Endothelial cell of umbilical vein (primary cell): ENCODE measurements around the gene KIF27. TPM values are rescaled to one million over a fixed set of nuclear protein-coding genes. Genes with fewer than 3 reads are reported as not detected.

Experiments
- Bru-seq: library from RNA; stranded (reverse); fragments of 400-500 nt; gene quantifications from one replicate; lab custom pipeline; 2021; lab: Mats Ljungman, UMichigan
- BruChase-seq, 2 experiments: library from RNA; stranded (reverse); fragments of 400-500 nt; gene quantifications; one replicate each; lab custom pipeline; 2021; lab: Mats Ljungman, UMichigan
- BruUV-seq: library from RNA; stranded (reverse); fragments of 400-500 nt; replicated peaks from 2 replicates; lab custom pipeline; 2021; lab: Mats Ljungman, UMichigan
- CTCF ChIA-PET: fragments of 300-600, 350-600 bp; sonication (Branson Sonifier 250); formaldehyde crosslinking; loops from one replicate; lab custom pipeline; 2021; ENCODE audit warnings: antibody characterized with exemption, inconsistent platforms; lab: Charles Lee
- POLR2A ChIA-PET: fragments of 300-600, 350-600 bp; sonication (Branson Sonifier 250); formaldehyde crosslinking; loops from one replicate; lab custom pipeline; 2021; ENCODE audit warnings: antibody characterized with exemption, inconsistent platforms; lab: Charles Lee
- DNase-seq: peaks from one replicate; pipeline ENCODE4 v3.0.0-alpha.2; 2011; ENCODE audit warnings: low read depth, low spot score
- FAIRE-seq: peaks from 2 replicates; lab custom pipeline; 2011; peaks lifted over from hg19 to GRCh38; lab: Jason Lieb, UNC
- H2AFZ ChIP-seq: 2 replicates; pipeline ENCODE4 v1.6.0; 2012; ENCODE audit warnings: low read depth, low read length, control low read depth, inconsistent platforms
- H3K27ac ChIP-seq: 2 replicates; pipeline ENCODE4 v1.5.1; 2011; ENCODE audit warnings: low read depth, mild to moderate bottlenecking, control low read depth, low read length, moderate library complexity; ENCODE audit not compliant: insufficient read depth
- H3K27me3 ChIP-seq, 2 experiments: 2 replicates each; pipeline versions ENCODE4 v1.6.0 to v1.6.1; 2011; ENCODE audit warnings: low read length in 2 of 2, mixed read lengths in 1 of 2; ENCODE audit not compliant: control insufficient read depth in 2 of 2, insufficient read depth in 2 of 2
- H3K36me3 ChIP-seq, 2 experiments: 2 replicates in 1 of 2; 3 replicates in 1 of 2; pipeline ENCODE4 v1.5.1; 2011; ENCODE audit warnings: low read length in 2 of 2, mild to moderate bottlenecking in 1 of 2, moderate library complexity in 1 of 2; ENCODE audit not compliant: control insufficient read depth in 2 of 2, insufficient read depth in 2 of 2; ENCODE audit errors: extremely low read depth in 1 of 2
- H3K4me1 ChIP-seq: 3 replicates; pipeline ENCODE4 v1.5.1; 2011; ENCODE audit warnings: mild to moderate bottlenecking, low read length; ENCODE audit not compliant: control insufficient read depth, insufficient read depth; ENCODE audit errors: extremely low read depth
- H3K4me2 ChIP-seq: 2 replicates; pipeline ENCODE4 v1.6.1; 2011; ENCODE audit warnings: low read length, control low read depth, mixed read lengths; ENCODE audit not compliant: insufficient read depth
- H3K4me3 ChIP-seq, 3 experiments: fragments of 200-600 bp in 1 of 3; sonication (generic), shearing (Covaris generic) in 1 of 3; replicated peaks in 1 of 3; 2 replicates each; pipeline ENCODE4 v1.5.1; 2011 to 2016; ENCODE audit warnings: control low read depth in 3 of 3, low read length in 3 of 3, mild to moderate bottlenecking in 2 of 3, inconsistent platforms in 1 of 3, low read depth in 1 of 3, moderate library complexity in 1 of 3; ENCODE audit not compliant: insufficient read depth in 1 of 3
- H3K79me2 ChIP-seq: 2 replicates; pipeline ENCODE4 v1.6.0; 2012; ENCODE audit warnings: low read length, inconsistent platforms; ENCODE audit not compliant: control insufficient read depth, insufficient read depth
- H3K9ac ChIP-seq: replicated peaks from 2 replicates; pipeline ENCODE3; 2011; ENCODE audit warnings: low read length, control low read depth; ENCODE audit not compliant: insufficient read depth; ENCODE audit errors: extremely low read depth
- H3K9me1 ChIP-seq: replicated peaks from 3 replicates; pipeline ENCODE4 v1.6.0; 2011; ENCODE audit warnings: mild to moderate bottlenecking, low read length; ENCODE audit not compliant: control insufficient read depth, insufficient read depth; ENCODE audit errors: extremely low read depth
- H3K9me3 ChIP-seq: replicated peaks from 2 replicates; pipeline ENCODE4 v1.5.1; 2012; ENCODE audit warnings: low read length, inconsistent platforms; ENCODE audit not compliant: control insufficient read depth, insufficient read depth
- H4K20me1 ChIP-seq: replicated peaks from 2 replicates; pipeline ENCODE3; 2011; ENCODE audit warnings: mild to moderate bottlenecking, low read length; ENCODE audit not compliant: control insufficient read depth, insufficient read depth; ENCODE audit errors: extremely low read depth
- CTCF ChIP-seq, 2 donors: IDR thresholded peaks; 1 replicate in 1 of 2; 2 replicates in 1 of 2; pipeline ENCODE4 v1.5.1; 2011; ENCODE audit warnings: low read length in 2 of 2, mild to moderate bottlenecking in 2 of 2, moderate library complexity in 2 of 2, control low read depth in 1 of 2, inconsistent platforms in 1 of 2, low read depth in 1 of 2; ENCODE audit not compliant: insufficient read depth in 1 of 2; ENCODE audit errors: extremely low read depth in 1 of 2
- FOS ChIP-seq: IDR thresholded peaks from 2 replicates; pipeline ENCODE4 v1.6.1; 2011; ENCODE audit warnings: mild to moderate bottlenecking, low read length, moderate library complexity, borderline replicate concordance; ENCODE audit not compliant: insufficient read depth
- MAX ChIP-seq: IDR thresholded peaks from 2 replicates; pipeline ENCODE4 v1.6.1; 2011; ENCODE audit not compliant: insufficient read depth, insufficient read length
- MYC ChIP-seq: IDR thresholded peaks from one replicate; pipeline ENCODE4 v1.6.1; 2011; ENCODE audit warnings: mild to moderate bottlenecking, low read depth, low read length
- POLR2A ChIP-seq: IDR thresholded peaks from 2 replicates; pipeline ENCODE4 v1.6.1; 2012; ENCODE audit warnings: low read depth, mild to moderate bottlenecking, control low read depth, low read length
- POLR2AphosphoS5 ChIP-seq: IDR thresholded peaks from 2 replicates; pipeline ENCODE4 v1.6.1; 2012; ENCODE audit warnings: low read depth, mild to moderate bottlenecking, control low read depth, low read length, moderate library complexity; ENCODE audit not compliant: insufficient read depth
- dilution Hi-C: fragments of 300-500 bp; cut with MboI; formaldehyde crosslinking; loops from one replicate; pipeline ENCODE4 v1.15.0; 2019; ENCODE audit warnings: low sequenced_read_pairs; ENCODE audit not compliant: extremely low pct_ligation_motif_present
- intact Hi-C: fragments of 100-400 bp; cut with micrococcal nuclease; formaldehyde crosslinking; loops from one replicate; pipeline ENCODE4 v1.10.0; 2022
- long read RNA-seq: library from polyadenylated mRNA; stranded (forward); transcript quantifications from one replicate; pipeline ENCODE4 v2.0.0, GENCODE V29; 2021
- polyA minus RNA-seq, 3 experiments: library from RNA; depleted of rRNA, polyadenylated mRNA; stranded (reverse); fragments of >200 nt; gene quantifications; 1 replicate in 1 of 3; 2 replicates in 2 of 3; pipeline ENCODE4 v1.2.3, GENCODE V29; 2011
- polyA plus RNA-seq, 4 experiments: library from polyadenylated mRNA; depleted of rRNA in 3 of 4; stranded (reverse) in 3 of 4; unstranded in 1 of 4; fragments of >200 nt; gene quantifications; 2 replicates each; pipeline versions ENCODE4 v1.2.1 to v1.2.3, GENCODE V29; 2011 to 2012; ENCODE audit warnings: missing spikeins in 1 of 4
- total RNA-seq: library from RNA; stranded (reverse); gene quantifications from 2 replicates; pipeline ENCODE4 v1.2.3, GENCODE V29; 2021

KIF27 gene
- total RNA-seq (3.2 and 3.5 TPM in 2 replicates), polyA plus RNA-seq (0.16 and 0.28 TPM in 2 replicates), polyA minus RNA-seq (1.2 and 1.9 TPM in 2 replicates), Bru-seq, nascent RNA (percentile 49 among the genes with signal in this experiment), BruChase-seq, experiment 1, labeled RNA remaining after a 6-hour chase (percentile 47 among the genes with signal in this experiment), BruChase-seq, experiment 2, labeled RNA remaining after a 2-hour chase (percentile 52 among the genes with signal in this experiment)
- 0.48 and 0.52 TPM in 2 replicates for polyA plus RNA-seq (2011; cell fraction: cytosol; rRNA removed)
- polyA plus RNA-seq (2011; cell fraction: nucleus; rRNA removed) = 2.4 and 4.1 TPM in 2 replicates
- 1.7 and 1.8 TPM in 2 replicates for polyA plus RNA-seq (2012)
- polyA minus RNA-seq (2011; cell fraction: cytosol; rRNA and poly(A)+ RNA removed) = 1.0 TPM
- polyA minus RNA-seq (2011; cell fraction: nucleus; rRNA and poly(A)+ RNA removed) = 3.8 TPM in 2 replicates
- long read RNA-seq, partial matches to known transcripts = 0 of 7 reads
- long read RNA-seq, other reads (novel, unspliced or antisense) = 7 of 7 reads

GRCh38 chr9:83920927-83921707 lies at the start of gene KIF27:
TSS of gene KIF27 (minus strand) at chr9:83921432. CDS start at chr9:83915591, 5,841 bp downstream.
- H4K20me1 ChIP-seq = no peaks in the 10 kb centered on the region
- peak; percentile 98 for DNase-seq
- peak within 1 kb of the TSS; percentile 69 for H3K27ac ChIP-seq
- peak within 1 kb of the TSS; percentile 41 to 78 (median 69) for H3K4me3 ChIP-seq
- TF ChIP-seq MAX = peak; percentile 17
- TF ChIP-seq CTCF (IDR thresholded peaks at IDR 0.05; ENCODE audit: extremely low read depth in 1 of 2, insufficient read depth in 1 of 2, low read depth in 1 of 2, low read length in 2 of 2) = peak; percentile 8 to 36
- peak; percentile 79 for TF ChIP-seq POLR2AphosphoS5
- no peak for TF ChIP-seq MYC
- TF ChIP-seq FOS = no peak
- peak; percentile 93 for TF ChIP-seq POLR2A
- no peaks in the 10 kb centered on the region for H3K9me3 ChIP-seq
- ChIA-PET POLR2A (no interaction called here), CTCF (interaction anchor here (0.6 to 2.5 kb wide), 16 partner anchors 9 to 476 kb away, joined by 3 to 26 read pairs (median 4); no protein-coding TSS in a partner anchor)
- H3K79me2 ChIP-seq = no peaks in the 10 kb centered on the region
- peak within 1 kb of the TSS; percentile 97 for H3K4me2 ChIP-seq
- H3K36me3 ChIP-seq = no peaks in the 10 kb centered on the region
- intact Hi-C loops = loop anchor here (1.0 to 5.0 kb wide), 7 partner anchors 36 to 396 kb away; partner anchors contain the start of genes HNRNPK, IDNK, RMI1 and UBQLN1
- H3K4me1 ChIP-seq = peaks cover 10% of the 10 kb centered on the region
- BruUV-seq = TSS peak; percentile 99
- no peaks in the 10 kb centered on the region for H3K9me1 ChIP-seq
- dilution Hi-C loops = no loop called here
- peak; percentile 96 for FAIRE-seq
- peak within 1 kb of the TSS; percentile 96 for H2AFZ ChIP-seq
- H3K9ac ChIP-seq = peak within 1 kb of the TSS; percentile 83
- H3K27me3 ChIP-seq = no peaks in the 10 kb centered on the region
